Central memory CD8-positive, alpha-beta T cell (primary cell): Measurements from ENCODE around the gene C10orf143.

ENCODE experiments used
- ATAC-seq: fragments of 150-1000 bp; cut with Tn5 transposase; replicated peaks from 2 replicates; pipeline ENCODE4 v1.10.0; 2022; ENCODE audit warnings: mild to moderate bottlenecking, moderate FRiP score, moderate number of reproducible peaks; ENCODE audit not compliant: poor library complexity, severe bottlenecking; ENCODE audit errors: extremely low read depth
- DNase-seq, 2 donors: peaks; one replicate each; pipeline ENCODE4 v3.0.0; 2021; ENCODE audit warnings: low spot score in 2 of 2
- H3K27ac Mint-ChIP-seq: one replicate; pipeline ENCODE4 v1.8.0; 2022; ENCODE audit warnings: low read depth, mild to moderate bottlenecking, moderate library complexity, mixed read lengths
- H3K27me3 Mint-ChIP-seq: one replicate; pipeline ENCODE4 v1.8.0; 2022; ENCODE audit warnings: mixed read lengths
- H3K36me3 Mint-ChIP-seq: one replicate; pipeline ENCODE4 v1.8.0; 2022; ENCODE audit warnings: mild to moderate bottlenecking, moderate library complexity, mixed read lengths; ENCODE audit not compliant: insufficient read depth
- H3K4me1 Mint-ChIP-seq: one replicate; pipeline ENCODE4 v1.8.0; 2022; ENCODE audit warnings: mixed read lengths
- H3K4me3 Mint-ChIP-seq: one replicate; pipeline ENCODE4 v1.8.0; 2022; ENCODE audit warnings: mild to moderate bottlenecking, moderate library complexity, mixed read lengths
- H3K9me3 Mint-ChIP-seq: one replicate; pipeline ENCODE4 v1.8.0; 2022; ENCODE audit warnings: mixed read lengths

C10orf143 gene

DNA sequence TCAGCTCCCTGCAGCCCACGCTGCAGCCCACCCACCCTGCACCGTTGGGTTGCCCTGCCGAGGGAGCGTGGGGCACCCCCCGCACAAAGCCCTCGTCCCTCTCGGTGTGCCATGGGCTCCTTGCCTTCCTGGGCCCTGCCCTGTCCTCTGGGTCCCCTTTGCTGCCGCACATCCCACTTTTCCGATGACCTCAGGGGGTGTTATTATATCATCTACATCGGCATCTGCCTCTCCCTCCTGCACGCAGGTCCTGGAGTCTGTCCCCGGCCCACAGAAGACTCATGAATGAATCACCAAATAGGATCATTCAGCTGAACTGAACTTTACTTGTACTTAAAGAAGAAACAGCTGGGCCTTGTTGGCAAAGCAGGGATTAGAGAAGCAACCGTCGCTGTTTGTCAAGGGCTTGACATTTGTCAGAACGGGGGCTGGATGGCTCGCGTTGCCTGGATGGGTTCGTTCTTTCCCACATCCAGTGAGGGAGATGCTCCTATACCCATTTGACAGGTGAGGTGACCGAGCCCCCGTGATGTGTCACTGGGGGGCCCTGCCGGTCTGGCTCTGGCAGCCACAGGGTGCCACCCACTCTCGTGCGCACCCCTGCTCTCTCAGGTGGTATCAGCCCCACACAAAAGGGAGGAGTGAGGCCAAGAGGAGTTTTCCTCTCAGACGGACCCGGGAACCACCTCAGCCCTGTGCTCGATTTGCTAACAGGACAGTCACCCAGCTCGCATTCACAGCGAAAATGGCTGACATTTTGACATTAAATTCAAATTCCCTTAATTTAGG, 87.9 kb downstream of the C10orf143 start:
- Mint-ChIP-seq H3K9me3 (no peaks in the 10 kb centered on the region), H3K4me1 (no peaks in the 10 kb centered on the region), H3K27me3 (no peaks in the 10 kb centered on the region), H3K27ac (no peak overlapping the region), H3K36me3 (peaks cover 1% of the 10 kb centered on the region), H3K4me3 (no peak overlapping the region)
- ATAC-seq = no peak
- DNase-seq = no peak

DNA sequence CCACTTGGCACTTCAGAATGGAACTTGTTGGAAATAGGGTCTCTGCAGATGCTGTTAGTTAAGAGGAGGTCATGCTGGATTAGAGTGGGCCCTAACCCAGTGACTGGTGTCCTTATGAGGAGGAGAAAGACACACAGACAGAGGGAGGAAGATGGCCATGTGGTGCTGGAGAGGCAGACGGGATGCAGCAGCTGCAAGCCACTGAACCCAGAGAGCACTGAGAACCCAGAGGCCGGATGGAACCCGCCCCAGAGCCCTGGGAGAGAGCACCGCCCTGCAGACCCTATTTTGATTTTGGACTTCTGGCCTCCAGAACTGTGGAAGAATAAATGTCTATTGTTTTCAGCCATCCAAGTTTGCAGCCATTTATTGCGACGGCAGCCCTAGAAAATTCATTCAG, 88.5 kb downstream of the C10orf143 start:
- no peak for DNase-seq
- Mint-ChIP-seq H3K36me3 (peaks cover 1% of the 10 kb centered on the region), H3K27ac (no peak overlapping the region), H3K9me3 (no peaks in the 10 kb centered on the region), H3K4me3 (no peak overlapping the region), H3K27me3 (no peaks in the 10 kb centered on the region), H3K4me1 (no peaks in the 10 kb centered on the region)
- no peak for ATAC-seq

DNA sequence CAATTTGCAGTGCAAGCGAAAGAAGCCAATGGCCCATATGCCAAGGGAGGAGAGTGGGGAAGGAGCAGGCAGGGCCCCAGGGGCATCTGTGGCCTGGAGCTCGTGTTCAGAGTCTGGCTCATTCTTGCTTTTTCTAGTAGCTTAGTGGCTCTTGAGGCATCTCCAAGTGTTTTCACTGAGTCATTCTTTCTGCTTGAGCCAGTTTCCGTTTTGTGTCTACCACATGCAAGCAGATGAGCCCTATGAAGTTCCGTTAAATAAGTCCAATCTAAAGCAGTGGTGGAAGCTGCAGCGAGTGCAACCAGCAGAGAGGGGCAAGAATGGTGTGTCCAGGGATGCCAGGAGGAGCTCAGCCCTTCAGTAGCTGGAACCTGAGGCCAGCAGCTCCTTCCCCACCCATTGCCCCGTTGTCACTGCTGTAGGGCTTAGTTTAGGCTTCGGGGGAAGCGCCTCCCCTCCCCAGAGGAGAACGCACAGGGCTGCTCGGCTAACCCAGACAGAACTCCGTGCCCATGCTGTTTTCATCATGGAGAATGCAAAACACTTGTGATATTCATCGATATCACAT, 89.2 kb downstream of the C10orf143 start:
- no peak overlapping the region for H3K4me3 Mint-ChIP-seq
- H3K36me3 Mint-ChIP-seq = peaks cover 1% of the 10 kb centered on the region
- ATAC-seq = no peak
- no peaks in the 10 kb centered on the region for H3K27me3 Mint-ChIP-seq
- no peaks in the 10 kb centered on the region for H3K9me3 Mint-ChIP-seq
- H3K4me1 Mint-ChIP-seq = no peaks in the 10 kb centered on the region
- H3K27ac Mint-ChIP-seq = no peak overlapping the region
- DNase-seq = no peak

- no peaks in the 10 kb centered on the region for H3K4me1 Mint-ChIP-seq
- no peaks in the 10 kb centered on the region for H3K27me3 Mint-ChIP-seq
- H3K9me3 Mint-ChIP-seq = no peaks in the 10 kb centered on the region
- H3K36me3 Mint-ChIP-seq = peaks cover 1% of the 10 kb centered on the region
- peak in 1 of 2 donors; percentile 9 for DNase-seq
- H3K27ac Mint-ChIP-seq = no peak overlapping the region
- H3K4me3 Mint-ChIP-seq = no peak overlapping the region
- ATAC-seq = no peak
Measured at GRCh38 chr10:130020651-130021382, 89.8 kb downstream of the C10orf143 start.

DNA sequence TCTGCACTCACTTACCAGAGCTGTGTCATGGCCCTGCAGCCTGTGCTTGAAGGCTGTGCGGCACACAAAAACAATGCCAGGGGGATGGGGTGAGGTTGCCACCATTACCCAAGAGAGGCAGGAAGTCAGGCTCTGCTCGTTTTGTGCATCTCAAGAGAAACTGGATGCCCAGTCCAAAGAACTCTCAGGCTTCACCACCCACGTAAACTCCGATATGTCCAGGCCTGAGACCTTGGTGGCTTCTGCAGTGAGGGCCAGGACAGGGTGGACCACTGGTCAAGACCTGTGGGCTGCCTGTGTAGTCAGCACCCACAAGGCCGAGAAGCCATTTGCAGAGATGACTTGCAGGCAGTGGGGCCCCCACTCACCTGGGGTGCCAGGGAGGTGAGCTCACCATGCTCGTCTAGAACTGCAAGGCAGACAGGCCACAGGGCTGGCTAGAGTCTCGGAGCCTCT, 91.9 kb downstream of the C10orf143 start:
- H3K27me3 Mint-ChIP-seq = no peaks in the 10 kb centered on the region
- DNase-seq = no peak
- no peak for ATAC-seq
- no peaks in the 10 kb centered on the region for H3K4me1 Mint-ChIP-seq
- no peak overlapping the region for H3K4me3 Mint-ChIP-seq
- peaks cover 1% of the 10 kb centered on the region for H3K36me3 Mint-ChIP-seq
- H3K9me3 Mint-ChIP-seq = no peaks in the 10 kb centered on the region
- no peak overlapping the region for H3K27ac Mint-ChIP-seq

- H3K27me3 Mint-ChIP-seq = no peaks in the 10 kb centered on the region
- H3K4me1 Mint-ChIP-seq = no peaks in the 10 kb centered on the region
- ATAC-seq (no peak), DNase-seq (no peak)
- no peak overlapping the region for H3K4me3 Mint-ChIP-seq
- H3K36me3 Mint-ChIP-seq = peaks cover 1% of the 10 kb centered on the region
- no peaks in the 10 kb centered on the region for H3K9me3 Mint-ChIP-seq
- no peak overlapping the region for H3K27ac Mint-ChIP-seq
Measured at GRCh38 chr10:130018265-130018664, 92.4 kb downstream of the C10orf143 start.

GRCh38 chr10:130017631-130018022, 93.0 kb downstream of the C10orf143 start:
- Mint-ChIP-seq H3K4me3 (no peak overlapping the region), H3K4me1 (no peaks in the 10 kb centered on the region), H3K36me3 (peaks cover 1% of the 10 kb centered on the region), H3K27ac (no peak overlapping the region), H3K27me3 (peaks cover 6% of the 10 kb centered on the region), H3K9me3 (no peaks in the 10 kb centered on the region)
- DNase-seq (no peak), ATAC-seq (no peak)

DNA sequence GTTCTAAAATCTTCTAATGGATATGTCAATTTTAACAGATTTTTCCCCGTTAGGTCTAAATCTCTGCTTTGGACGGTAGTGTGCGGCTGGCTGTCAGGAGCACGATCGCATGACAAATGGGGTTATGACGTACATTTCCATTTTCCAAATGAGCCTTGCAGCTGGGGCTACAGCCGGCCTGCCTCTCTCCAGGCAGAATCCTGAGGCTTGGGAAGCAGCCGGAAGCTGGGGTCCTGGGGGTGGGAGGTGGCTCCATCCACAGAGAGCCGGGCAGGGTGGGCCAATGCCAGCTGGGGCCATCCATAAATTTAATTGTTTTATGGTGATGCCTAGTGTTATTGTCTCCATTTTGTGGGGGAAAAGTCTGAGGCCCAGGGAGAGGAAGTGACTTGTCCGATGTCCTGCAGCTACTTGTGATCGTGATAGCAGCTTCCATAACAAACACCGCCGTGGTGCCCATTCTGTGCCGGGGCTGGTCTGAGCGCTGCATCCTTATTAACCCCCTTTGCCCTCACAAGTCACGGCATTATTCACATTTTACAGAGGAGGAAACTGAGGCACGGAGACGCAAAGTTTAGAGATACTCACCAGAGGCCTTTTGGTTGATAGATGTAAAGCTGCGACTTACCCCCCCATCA, 93.5 kb downstream of the C10orf143 start:
- no peaks in the 10 kb centered on the region for H3K9me3 Mint-ChIP-seq

DNA sequence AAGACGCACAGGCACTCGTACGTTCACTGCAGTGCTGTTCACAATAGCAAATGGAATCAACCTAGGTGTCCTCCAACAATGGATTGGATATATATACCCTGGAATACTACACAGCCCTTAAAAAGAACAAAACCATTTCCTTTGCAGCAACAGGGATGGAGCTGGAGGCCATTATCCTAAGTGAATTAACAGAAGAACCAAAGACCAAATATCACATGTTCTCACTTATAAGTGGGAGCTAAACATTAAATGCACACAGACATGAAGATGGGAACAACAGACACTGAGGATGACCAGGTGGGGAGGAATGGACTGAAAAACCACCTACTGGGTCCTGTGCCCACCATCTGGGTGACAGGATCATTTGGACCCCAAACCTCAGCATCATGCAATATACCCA, 94.5 kb downstream of the C10orf143 start:
- Mint-ChIP-seq H3K27ac (no peak overlapping the region), H3K27me3 (peaks cover 20% of the 10 kb centered on the region), H3K4me3 (no peak overlapping the region), H3K9me3 (no peaks in the 10 kb centered on the region), H3K4me1 (no peaks in the 10 kb centered on the region), H3K36me3 (peaks cover 1% of the 10 kb centered on the region)
- no peak for DNase-seq
- ATAC-seq = no peak

More for the DNA sequence above, 93.5 kb downstream of the C10orf143 start:
- Mint-ChIP-seq H3K36me3 (peaks cover 1% of the 10 kb centered on the region), H3K27ac (no peak overlapping the region), H3K4me3 (no peak overlapping the region), H3K4me1 (no peaks in the 10 kb centered on the region), H3K27me3 (peaks cover 11% of the 10 kb centered on the region)
- DNase-seq = no peak
- no peak for ATAC-seq

DNA sequence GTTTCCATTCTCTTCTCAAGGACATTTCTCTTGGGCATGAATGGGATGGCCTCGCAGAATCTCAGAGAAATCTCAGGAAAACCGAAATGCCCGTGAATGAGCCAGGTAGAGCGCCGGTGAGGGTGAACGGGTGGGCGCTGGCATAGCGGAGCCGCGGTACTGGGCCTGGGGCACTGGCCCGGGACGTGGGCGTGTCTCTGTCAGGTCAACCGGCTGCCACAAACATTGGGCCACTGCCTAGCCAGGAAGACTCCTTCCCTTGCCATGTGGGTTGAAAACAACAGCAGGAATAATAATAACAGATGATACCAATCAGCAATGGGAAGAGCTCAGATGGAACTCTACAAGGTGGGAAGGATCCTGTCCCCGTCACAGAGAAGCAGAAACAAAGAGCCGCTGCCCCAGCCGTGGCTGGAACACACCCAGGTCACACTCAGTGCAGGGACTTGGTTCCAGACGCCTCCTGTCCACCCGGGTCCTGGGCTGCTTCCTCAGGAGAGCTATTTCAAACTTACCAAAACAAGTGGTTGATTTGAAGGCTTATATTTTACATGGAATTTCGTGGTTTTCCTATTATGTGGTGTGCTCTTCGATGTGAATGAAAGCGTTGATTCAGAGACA, 95.4 kb downstream of the C10orf143 start:
- no peaks in the 10 kb centered on the region for H3K4me1 Mint-ChIP-seq
- no peak for DNase-seq
- ATAC-seq = no peak
- no peak overlapping the region for H3K4me3 Mint-ChIP-seq
- no peak overlapping the region for H3K27ac Mint-ChIP-seq
- H3K9me3 Mint-ChIP-seq = no peaks in the 10 kb centered on the region
- H3K27me3 Mint-ChIP-seq = peaks cover 20% of the 10 kb centered on the region
- peaks cover 1% of the 10 kb centered on the region for H3K36me3 Mint-ChIP-seq

- no peak for ATAC-seq
- no peaks in the 10 kb centered on the region for H3K9me3 Mint-ChIP-seq
- peaks cover 25% of the 10 kb centered on the region for H3K27me3 Mint-ChIP-seq
- no peak overlapping the region for H3K4me3 Mint-ChIP-seq
- no peaks in the 10 kb centered on the region for H3K36me3 Mint-ChIP-seq
- H3K27ac Mint-ChIP-seq = no peak overlapping the region
- DNase-seq = no peak
- H3K4me1 Mint-ChIP-seq = no peaks in the 10 kb centered on the region
Measured at GRCh38 chr10:130014263-130015074, 96.2 kb downstream of the C10orf143 start.
